Naive thymus-derived CD8-positive, alpha-beta T cell (primary cell): ENCODE measurements around the gene MRGPRF. TPM values are rescaled to one million over a fixed set of nuclear protein-coding genes. Genes with fewer than 3 reads are reported as not detected.
A peak's percentile ranks its signal among the peaks of the same experiment; 100 is the strongest.

Experiments
- ATAC-seq, 2 donors: fragments of 150-1000 bp; cut with Tn5 transposase in 1 of 2; sonication (Bioruptor Pico), chemical (Tn5 transposase) in 1 of 2; 1 replicate in 1 of 2; 2 replicates in 1 of 2; pipeline ENCODE4 v1.10.0; 2021; ENCODE audit warnings: mild to moderate bottlenecking in 2 of 2, moderate library complexity in 2 of 2
- POLR2A ChIA-PET: fragments of 350-600 bp; sonication (Branson Sonifier 250); formaldehyde crosslinking; loops from one replicate; lab custom pipeline; 2021; ENCODE audit warnings: antibody characterized with exemption; lab: Charles Lee
- DNase-seq, 10 donors: peaks; one replicate each; pipeline versions ENCODE4 v3.0.0 to v3.0.0-alpha.2; 2020 to 2022
- H3K27ac Mint-ChIP-seq, 10 donors: one replicate each; pipeline ENCODE4 v1.8.0; 2020 to 2022; ENCODE audit warnings: mild to moderate bottlenecking in 10 of 10, mixed read lengths in 10 of 10, moderate library complexity in 4 of 10, inconsistent platforms in 1 of 10
- H3K27me3 Mint-ChIP-seq, 5 donors: one replicate each; pipeline ENCODE4 v1.8.0; 2021 to 2022; ENCODE audit warnings: mixed read lengths in 5 of 5
- H3K36me3 Mint-ChIP-seq, 3 donors: one replicate each; pipeline ENCODE4 v1.8.0; 2020 to 2022; ENCODE audit warnings: mixed read lengths in 3 of 3, mild to moderate bottlenecking in 2 of 3, inconsistent platforms in 1 of 3
- H3K4me1 Mint-ChIP-seq, 4 donors: one replicate each; pipeline ENCODE4 v1.8.0; 2021 to 2022; ENCODE audit warnings: mixed read lengths in 4 of 4
- H3K4me3 Mint-ChIP-seq, 10 donors: one replicate each; pipeline ENCODE4 v1.8.0; 2020 to 2022; ENCODE audit warnings: mild to moderate bottlenecking in 10 of 10, mixed read lengths in 10 of 10, moderate library complexity in 6 of 10, inconsistent platforms in 1 of 10
- H3K9me3 Mint-ChIP-seq, 9 donors: one replicate each; pipeline ENCODE4 v1.8.0; 2020 to 2022; ENCODE audit warnings: mixed read lengths in 9 of 9, mild to moderate bottlenecking in 3 of 9, inconsistent platforms in 1 of 9, moderate library complexity in 1 of 9
- polyA plus RNA-seq, 3 donors: library from polyadenylated mRNA; unstranded; fragments of 300-500 nt; fragmentation: Illumina TruSeq; gene quantifications; one replicate each; pipeline ENCODE4 v1.2.3, GENCODE V29; 2021
- total RNA-seq, 8 experiments: library from RNA in 2 of 8; stranded (reverse) in 2 of 8; gene quantifications; one replicate each; pipeline ENCODE4 v1.2.3 and lab custom pipeline; 2021 to 2026

Gene MRGPRF
- total and polyA plus RNA-seq, 5 experiments from 2014 or later: not detected

DNA sequence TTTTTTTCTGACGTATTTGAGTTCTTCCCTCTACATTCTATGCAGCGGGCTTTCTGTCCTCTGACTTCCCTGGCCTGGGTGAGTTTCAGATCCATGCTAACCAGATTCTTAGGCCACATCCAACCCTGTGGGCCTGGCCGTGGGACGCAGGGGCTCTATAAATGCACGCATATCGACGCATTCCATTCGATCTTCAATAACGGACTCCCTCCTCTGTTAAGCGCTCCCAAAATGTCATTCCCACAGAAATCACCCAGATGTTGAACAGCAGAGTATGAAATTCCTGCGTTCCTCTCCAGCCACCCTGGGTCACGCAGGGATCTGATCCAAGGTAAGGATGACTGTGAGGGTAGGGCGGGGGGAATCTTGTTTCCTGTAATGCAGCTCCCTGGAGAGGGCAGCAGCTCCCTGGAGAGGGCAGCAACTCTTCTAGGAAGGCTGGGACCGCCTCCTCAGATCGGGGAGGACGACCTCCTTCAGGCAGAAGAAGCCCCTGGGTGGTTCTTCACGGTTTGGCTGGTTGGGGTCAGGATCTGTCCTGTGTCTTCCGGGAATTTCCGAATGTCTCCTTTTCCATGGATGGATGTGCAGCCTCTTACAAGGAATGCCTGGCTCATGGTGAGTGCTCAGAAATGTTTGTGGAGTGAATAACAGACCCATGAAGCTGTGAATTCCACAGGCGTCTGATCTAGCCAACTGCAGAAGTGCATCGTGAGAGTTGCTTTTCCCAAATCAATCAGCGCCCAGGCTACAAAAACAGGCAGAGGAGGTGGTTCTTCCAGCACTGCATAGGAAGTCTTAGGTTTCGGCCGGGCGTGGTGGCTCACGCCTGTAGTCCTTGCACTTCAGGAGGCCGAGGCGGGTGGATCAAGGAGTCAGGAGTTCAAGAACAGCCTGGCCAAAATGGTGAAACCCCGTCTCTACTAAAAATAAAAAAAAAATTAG, 44.5 kb downstream of the MRGPRF start:
- peaks cover 0 to 14% (median 7%) of the 10 kb centered on the region in 5 donors for H3K27me3 Mint-ChIP-seq
- H3K9me3 Mint-ChIP-seq: no peaks in the 10 kb centered on the region
- H3K4me1 Mint-ChIP-seq: peaks cover under 1 to 10% (median 4%) of the 10 kb centered on the region in 4 donors
- H3K4me3 Mint-ChIP-seq: no peak overlapping the region
- POLR2A ChIA-PET: no interaction called here
- H3K36me3 Mint-ChIP-seq: peaks cover 0 to 4% (median 0%) of the 10 kb centered on the region in 3 donors
- no peak overlapping the region for H3K27ac Mint-ChIP-seq
- no peak for DNase-seq
- ATAC-seq: no peak

- peaks cover 5 to 18% (median 14%) of the 10 kb centered on the region in 4 donors for H3K4me1 Mint-ChIP-seq
- ATAC-seq (no peak), DNase-seq (no peak)
- peaks cover 0 to 4% (median 0%) of the 10 kb centered on the region in 9 donors for H3K9me3 Mint-ChIP-seq
- peaks cover 0 to 19% (median 4%) of the 10 kb centered on the region in 5 donors for H3K27me3 Mint-ChIP-seq
- peak overlapping the region in 1 of 10 donors; percentile 76 for H3K27ac Mint-ChIP-seq
- POLR2A ChIA-PET: no interaction called here
- no peak overlapping the region for H3K4me3 Mint-ChIP-seq
- peaks cover 0 to 4% (median 0%) of the 10 kb centered on the region in 3 donors for H3K36me3 Mint-ChIP-seq
Observed at GRCh38 chr11:68966894-68967780, 45.9 kb downstream of the MRGPRF start.

DNA sequence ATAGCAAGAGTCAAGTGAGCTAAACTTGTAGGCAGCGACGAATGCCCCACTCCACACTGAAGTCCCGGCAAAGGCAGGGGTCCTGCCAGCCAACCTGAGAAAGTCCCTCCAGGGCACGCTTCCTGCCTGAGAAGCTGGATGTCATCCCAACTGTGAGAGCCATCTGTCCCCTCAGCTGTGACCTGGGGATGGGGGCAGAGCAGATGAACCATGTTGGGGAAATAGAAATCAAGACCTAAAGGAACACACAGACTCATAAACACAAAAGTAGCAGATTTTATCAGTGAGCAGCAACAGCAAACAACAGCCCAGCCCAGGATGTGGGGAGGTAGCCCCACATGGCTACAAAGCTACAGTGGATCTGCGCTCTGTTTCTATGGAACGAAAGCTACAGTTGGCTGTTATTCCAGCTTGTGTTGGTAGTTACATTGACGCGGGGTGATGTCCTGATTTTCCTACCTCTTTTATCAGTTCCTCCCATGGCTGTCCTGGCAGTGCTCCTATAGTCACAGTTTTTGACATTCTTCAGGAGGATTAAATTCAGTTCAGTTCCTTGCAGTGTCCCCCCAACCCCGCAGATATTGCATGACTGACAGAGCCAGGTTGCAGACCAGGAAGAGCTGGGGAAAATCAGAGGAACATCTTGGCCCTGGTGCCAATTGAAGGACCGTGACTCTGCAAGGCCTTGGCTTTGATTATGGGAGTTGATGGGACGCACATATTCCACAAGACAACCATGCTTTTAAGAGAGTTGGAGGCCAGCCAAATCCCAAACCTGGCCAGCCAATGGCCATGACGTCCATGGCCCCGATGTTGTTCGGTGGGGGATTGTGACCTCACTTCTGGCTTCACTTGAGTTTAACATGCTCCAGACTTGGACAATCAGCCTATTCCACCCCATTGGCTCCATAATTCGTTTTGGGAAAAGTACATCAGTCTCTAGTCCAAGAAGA, 46.9 kb downstream of the MRGPRF start:
- peaks cover 1 to 17% (median 7%) of the 10 kb centered on the region in 5 donors for H3K27me3 Mint-ChIP-seq
- peaks cover 5 to 18% (median 14%) of the 10 kb centered on the region in 4 donors for H3K4me1 Mint-ChIP-seq
- ATAC-seq (no peak), DNase-seq (no peak)
- H3K9me3 Mint-ChIP-seq: peaks cover 0 to 4% (median 0%) of the 10 kb centered on the region in 9 donors
- peak overlapping the region in 5 of 10 donors; percentile 32 to 85 (median 58) for H3K27ac Mint-ChIP-seq
- H3K36me3 Mint-ChIP-seq: no peaks in the 10 kb centered on the region
- POLR2A ChIA-PET: interaction anchor here (0.5 to 0.7 kb wide), 2 partner anchors 79 to 208 kb away, joined by 4 read pairs; no protein-coding TSS in a partner anchor
- H3K4me3 Mint-ChIP-seq: no peak overlapping the region

- Mint-ChIP-seq H3K36me3 (no peaks in the 10 kb centered on the region), H3K4me3 (peak overlapping the region in 2 of 10 donors; percentile 19 to 55), H3K27me3 (peaks cover 1 to 20% (median 10%) of the 10 kb centered on the region in 5 donors), H3K9me3 (peaks cover 0 to 6% (median 0%) of the 10 kb centered on the region in 9 donors), H3K4me1 (peaks cover 5 to 18% (median 14%) of the 10 kb centered on the region in 4 donors), H3K27ac (peak overlapping the region in 1 of 10 donors; percentile 22)
- DNase-seq: no peak
- POLR2A ChIA-PET: no interaction called here
- no peak for ATAC-seq
Observed at GRCh38 chr11:68963779-68964178, 49.3 kb downstream of the MRGPRF start.

DNA sequence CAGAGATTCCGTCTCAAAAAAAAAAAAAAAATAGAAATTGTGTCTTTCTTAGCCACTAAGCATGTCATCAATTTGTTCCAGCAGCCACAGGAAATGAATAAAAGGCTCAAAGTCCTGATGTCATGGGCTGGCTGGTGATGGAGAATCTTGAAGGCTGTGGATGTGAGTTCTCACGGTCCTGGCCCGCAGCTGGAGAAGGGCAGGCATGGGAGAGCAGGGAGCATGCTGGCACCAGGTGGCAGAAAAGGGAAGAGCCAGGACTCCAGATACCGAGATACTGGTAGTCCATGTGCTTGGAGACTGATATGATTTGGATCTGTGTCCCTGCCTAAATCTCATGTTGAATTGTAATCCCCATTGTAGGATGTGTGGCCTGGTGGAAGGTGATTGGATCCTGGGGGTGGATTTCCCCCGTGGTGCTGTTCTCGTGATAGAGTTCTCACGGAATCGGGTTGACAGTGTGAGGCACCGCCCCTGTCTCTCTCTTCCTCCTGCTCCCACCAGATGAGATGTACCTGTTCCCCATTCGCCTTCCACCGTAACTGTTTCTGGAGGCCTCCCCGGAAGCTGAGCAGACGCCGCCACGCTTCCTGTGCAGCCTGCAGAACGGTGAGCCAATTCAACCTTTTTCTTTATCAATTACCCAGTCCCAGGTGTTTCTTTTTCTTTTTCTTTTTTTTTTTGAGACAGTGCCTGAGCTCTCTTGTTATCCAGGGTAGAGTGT, 50.4 kb downstream of the MRGPRF start:
- ATAC-seq (peak; percentile 65 to 91), DNase-seq (peak in 4 of 10 donors; percentile 3 to 29 (median 17))
- Mint-ChIP-seq H3K4me3 (peak overlapping the region; percentile 34 to 67 (median 50)), H3K36me3 (no peaks in the 10 kb centered on the region), H3K27me3 (peaks cover 0 to 18% (median 3%) of the 10 kb centered on the region in 5 donors), H3K9me3 (peaks cover 0 to 8% (median 0%) of the 10 kb centered on the region in 9 donors), H3K4me1 (peaks cover 5 to 18% (median 14%) of the 10 kb centered on the region in 4 donors), H3K27ac (peak overlapping the region; percentile 31 to 86 (median 76))
- POLR2A ChIA-PET: interaction anchor here (0.5 kb wide), 1 partner anchor 864 kb away, joined by 3 read pairs; no protein-coding TSS in a partner anchor

DNA sequence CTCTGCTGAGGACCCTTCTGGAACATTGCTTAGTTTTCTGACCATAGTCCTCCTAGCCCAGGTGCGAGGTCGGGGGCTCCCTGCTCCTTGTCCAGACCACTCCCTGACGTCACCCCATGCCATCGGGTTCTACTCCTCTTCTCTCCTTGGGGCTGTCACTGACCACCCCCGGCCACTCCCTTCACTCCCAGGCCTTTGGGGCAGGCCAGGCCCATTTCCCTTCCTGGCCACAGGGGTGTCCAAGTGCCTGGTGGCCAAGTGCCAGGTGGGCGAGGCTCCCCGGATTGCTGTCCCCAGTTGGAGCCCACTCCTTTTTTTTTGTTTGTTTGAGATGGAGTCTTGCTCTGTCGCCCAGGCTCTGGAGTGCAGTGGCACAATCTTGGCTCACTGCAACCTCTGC, 51.8 kb downstream of the MRGPRF start:
- POLR2A ChIA-PET: no interaction called here
- DNase-seq (no peak), ATAC-seq (no peak)
- peaks cover 3 to 29% (median 12%) of the 10 kb centered on the region in 5 donors for H3K27me3 Mint-ChIP-seq
- H3K27ac Mint-ChIP-seq: no peak overlapping the region
- H3K9me3 Mint-ChIP-seq: peaks cover 0 to 11% (median 0%) of the 10 kb centered on the region in 9 donors
- no peak overlapping the region for H3K4me3 Mint-ChIP-seq
- no peaks in the 10 kb centered on the region for H3K36me3 Mint-ChIP-seq
- H3K4me1 Mint-ChIP-seq: peaks cover 9 to 21% (median 15%) of the 10 kb centered on the region in 4 donors

- POLR2A ChIA-PET: no interaction called here
- no peaks in the 10 kb centered on the region for H3K36me3 Mint-ChIP-seq
- no peak for ATAC-seq
- H3K27ac Mint-ChIP-seq: peak overlapping the region in 1 of 10 donors; percentile 29
- no peak overlapping the region for H3K4me3 Mint-ChIP-seq
- no peak for DNase-seq
- peaks cover 3 to 27% (median 12%) of the 10 kb centered on the region in 5 donors for H3K27me3 Mint-ChIP-seq
- peaks cover 0 to 11% (median 0%) of the 10 kb centered on the region in 9 donors for H3K9me3 Mint-ChIP-seq
- peaks cover 10 to 20% (median 13%) of the 10 kb centered on the region in 4 donors for H3K4me1 Mint-ChIP-seq
Observed at GRCh38 chr11:68960294-68961071, 52.6 kb downstream of the MRGPRF start.

- peaks cover 3 to 27% (median 12%) of the 10 kb centered on the region in 5 donors for H3K27me3 Mint-ChIP-seq
- no peak for ATAC-seq
- no peak overlapping the region for H3K4me3 Mint-ChIP-seq
- no peaks in the 10 kb centered on the region for H3K36me3 Mint-ChIP-seq
- POLR2A ChIA-PET: no interaction called here
- H3K4me1 Mint-ChIP-seq: peaks cover 12 to 22% (median 16%) of the 10 kb centered on the region in 4 donors
- no peak for DNase-seq
- peaks cover 0 to 11% (median 0%) of the 10 kb centered on the region in 9 donors for H3K9me3 Mint-ChIP-seq
- H3K27ac Mint-ChIP-seq: no peak overlapping the region
Observed at GRCh38 chr11:68959465-68960293, 53.4 kb downstream of the MRGPRF start.

- H3K36me3 Mint-ChIP-seq: no peaks in the 10 kb centered on the region
- H3K4me1 Mint-ChIP-seq: peaks cover 12 to 22% (median 16%) of the 10 kb centered on the region in 4 donors
- no peak overlapping the region for H3K27ac Mint-ChIP-seq
- POLR2A ChIA-PET: no interaction called here
- no peak overlapping the region for H3K4me3 Mint-ChIP-seq
- peaks cover 0 to 11% (median 0%) of the 10 kb centered on the region in 9 donors for H3K9me3 Mint-ChIP-seq
- DNase-seq (no peak), ATAC-seq (no peak)
- H3K27me3 Mint-ChIP-seq: peaks cover 3 to 27% (median 12%) of the 10 kb centered on the region in 5 donors
Observed at GRCh38 chr11:68958211-68958610, 54.8 kb downstream of the MRGPRF start.
